Omental fat pad (tissue), 4 donors: ENCODE measurements around the gene INTS3. TPM values are rescaled to one million over a fixed set of nuclear protein-coding genes. Genes with fewer than 3 reads are reported as not detected.

Experiments
- ATAC-seq: fragments of 150-250 bp; one replicate; pipeline ENCODE4 v1.9.1; 2016; ENCODE audit warnings: mild to moderate bottlenecking, moderate library complexity; ENCODE audit not compliant: low FRiP score
- DNase-seq: peaks from one replicate; pipeline ENCODE4 v3.0.0-alpha.2; 2019; ENCODE audit warnings: low spot score
- total RNA-seq, 4 donors: library from RNA; depleted of rRNA; stranded (reverse); fragments of >200 nt; gene quantifications; one replicate each; pipeline ENCODE4 v1.1.0, GENCODE V29; 2016
- TF ChIP-seq, protein P1 (sequence below), 3 donors: fragments of 450-650 bp; IDR thresholded peaks; one replicate each; pipeline ENCODE4 v1.5.1; 2016 to 2017; ENCODE audit warnings: antibody characterized with exemption in 3 of 3, mild to moderate bottlenecking in 3 of 3, moderate library complexity in 2 of 3

INTS3 gene
- total RNA-seq, 4 donors from 2014 or later: 28.6 to 65.3 (median 34.8) TPM

DNA sequence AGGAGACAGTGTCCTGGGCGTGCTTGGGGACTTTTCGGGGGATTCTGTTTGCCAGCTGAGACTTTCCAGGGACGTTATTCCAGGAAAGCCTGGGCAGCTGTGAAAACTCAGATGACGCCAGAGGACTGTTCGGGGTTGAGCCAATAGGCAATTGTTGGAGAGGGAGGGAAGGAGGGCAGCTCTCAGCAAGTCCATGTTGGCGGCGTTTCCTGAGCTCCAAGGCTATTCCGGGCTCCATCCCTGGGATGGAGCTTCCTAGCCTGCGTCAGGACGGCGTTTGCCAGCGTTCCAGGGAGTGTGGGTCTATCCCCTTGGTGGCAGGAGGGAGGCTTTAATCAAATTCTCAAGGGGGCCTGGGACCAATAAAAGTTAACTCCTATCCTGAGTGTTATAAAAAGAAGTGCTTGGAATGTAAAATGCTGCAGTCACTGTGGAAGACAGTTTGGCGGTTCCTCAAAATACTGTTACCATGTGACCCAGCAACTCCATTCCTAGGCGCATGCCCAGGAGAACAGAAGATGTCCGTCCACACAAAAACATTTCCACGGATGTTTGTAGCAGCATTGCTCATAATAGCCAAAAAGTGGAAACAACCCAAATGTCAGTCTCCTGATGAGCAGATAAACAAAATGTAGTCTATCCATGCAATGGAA lies 62.6 kb downstream of the INTS3 start:
- DNase-seq (no peak), ATAC-seq (peak; percentile 65)
- TF ChIP-seq, protein P1, sequence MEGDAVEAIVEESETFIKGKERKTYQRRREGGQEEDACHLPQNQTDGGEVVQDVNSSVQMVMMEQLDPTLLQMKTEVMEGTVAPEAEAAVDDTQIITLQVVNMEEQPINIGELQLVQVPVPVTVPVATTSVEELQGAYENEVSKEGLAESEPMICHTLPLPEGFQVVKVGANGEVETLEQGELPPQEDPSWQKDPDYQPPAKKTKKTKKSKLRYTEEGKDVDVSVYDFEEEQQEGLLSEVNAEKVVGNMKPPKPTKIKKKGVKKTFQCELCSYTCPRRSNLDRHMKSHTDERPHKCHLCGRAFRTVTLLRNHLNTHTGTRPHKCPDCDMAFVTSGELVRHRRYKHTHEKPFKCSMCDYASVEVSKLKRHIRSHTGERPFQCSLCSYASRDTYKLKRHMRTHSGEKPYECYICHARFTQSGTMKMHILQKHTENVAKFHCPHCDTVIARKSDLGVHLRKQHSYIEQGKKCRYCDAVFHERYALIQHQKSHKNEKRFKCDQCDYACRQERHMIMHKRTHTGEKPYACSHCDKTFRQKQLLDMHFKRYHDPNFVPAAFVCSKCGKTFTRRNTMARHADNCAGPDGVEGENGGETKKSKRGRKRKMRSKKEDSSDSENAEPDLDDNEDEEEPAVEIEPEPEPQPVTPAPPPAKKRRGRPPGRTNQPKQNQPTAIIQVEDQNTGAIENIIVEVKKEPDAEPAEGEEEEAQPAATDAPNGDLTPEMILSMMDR (IDR thresholded peaks at IDR 0.05): no peak

- peak; percentile 69 for ATAC-seq
- DNase-seq: no peak
- TF ChIP-seq, protein P1 (IDR thresholded peaks at IDR 0.05): no peak
Measured at GRCh38 chr1:153790966-153791647, 63.3 kb downstream of the INTS3 start.

DNA sequence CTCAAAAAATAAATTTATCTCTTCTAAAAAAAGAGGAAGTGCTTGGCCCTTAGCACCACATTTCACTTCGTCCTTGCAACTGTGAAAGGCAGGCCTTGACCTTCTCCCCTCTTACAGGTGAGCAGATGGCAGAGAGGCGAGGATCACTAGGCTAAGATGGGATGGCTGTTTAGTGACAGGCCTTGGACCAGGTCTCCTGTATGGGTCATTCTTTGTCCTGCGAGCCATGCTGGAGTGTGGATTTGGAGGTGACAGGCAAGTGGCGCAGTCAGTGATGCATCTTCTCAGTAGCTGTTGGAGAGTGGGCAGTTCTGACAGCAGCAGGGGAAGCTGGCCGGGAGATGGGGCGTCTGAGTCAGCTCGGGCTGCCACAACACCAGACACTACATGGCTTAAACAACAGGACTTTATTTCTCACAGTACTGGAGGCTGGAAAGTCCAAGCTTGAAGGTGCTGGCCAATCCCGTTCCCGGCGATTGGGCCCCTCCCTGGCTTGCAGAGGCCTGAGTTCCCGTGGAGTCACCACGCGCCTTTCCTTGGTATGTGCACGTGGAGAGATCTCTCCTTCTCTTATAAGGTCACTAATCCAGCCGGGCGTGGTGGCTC lies 63.9 kb downstream of the INTS3 start:
- TF ChIP-seq, protein P1 (IDR thresholded peaks at IDR 0.05): no peak
- DNase-seq: no peak
- ATAC-seq: no peak

DNA sequence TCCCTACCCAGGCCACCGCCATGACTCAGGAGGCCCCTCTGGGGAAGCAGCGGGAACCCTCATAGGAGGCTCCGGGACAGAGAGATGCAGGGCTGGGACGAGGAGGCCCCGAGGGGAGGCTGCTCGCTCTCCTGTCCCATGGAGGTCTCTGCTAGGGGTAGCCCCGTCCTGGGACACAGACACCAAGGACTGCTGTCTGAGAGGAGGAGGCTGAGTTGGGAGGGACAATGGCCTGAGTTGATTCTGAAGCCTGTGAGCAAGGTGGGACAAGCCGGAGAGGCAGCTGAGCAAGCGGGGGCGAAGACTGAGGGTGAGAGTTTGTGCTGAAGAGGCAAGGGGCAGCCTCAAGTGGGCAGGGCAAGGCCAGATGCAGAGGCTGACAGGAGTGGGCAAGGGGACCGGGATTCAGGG lies 64.8 kb downstream of the INTS3 start:
- TF ChIP-seq, protein P1 (IDR thresholded peaks at IDR 0.05): no peak
- DNase-seq: no peak
- no peak for ATAC-seq

DNA sequence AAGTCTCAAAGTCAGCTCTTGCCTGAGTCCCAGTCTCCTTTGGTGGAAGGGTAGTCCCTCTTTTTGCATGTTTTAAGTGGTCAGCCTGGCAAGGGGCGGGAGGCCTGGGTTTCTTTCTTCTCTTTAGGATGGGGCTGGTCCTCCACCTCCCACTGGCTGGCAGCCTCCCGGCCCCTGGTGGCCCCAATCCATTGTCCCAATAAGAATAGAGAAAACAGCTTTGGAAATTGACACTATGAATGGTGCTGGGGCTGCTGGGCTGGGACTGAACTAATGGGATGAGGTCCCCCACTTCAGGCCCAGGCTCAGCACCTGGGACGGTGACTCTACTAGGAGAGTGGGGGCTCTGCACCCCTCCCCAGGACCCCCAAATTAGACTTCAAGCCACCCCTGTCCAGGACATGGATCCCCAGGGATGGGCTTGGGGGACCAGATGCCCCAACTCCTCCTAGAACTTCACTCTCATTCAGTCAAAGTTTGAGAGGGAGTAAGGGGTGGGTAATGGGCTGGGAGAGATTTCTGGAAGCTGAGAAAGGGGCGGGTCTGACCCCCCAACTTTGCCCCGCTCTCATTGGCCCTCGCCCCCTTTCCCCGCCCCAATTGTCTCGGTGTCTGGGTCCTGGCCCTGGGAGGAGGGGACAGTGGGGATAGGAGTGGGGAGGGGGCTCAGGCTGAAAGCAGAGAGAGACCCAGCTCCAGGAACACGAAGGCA lies 65.6 kb downstream of the INTS3 start:
- no peak for DNase-seq
- TF ChIP-seq, protein P1 (IDR thresholded peaks at IDR 0.05): no peak

GRCh38 chr1:153793973-153794615 lies 66.2 kb downstream of the INTS3 start:
- DNase-seq (no peak), ATAC-seq (no peak)
- TF ChIP-seq, protein P1 (IDR thresholded peaks at IDR 0.05): no peak

More for the DNA sequence above, 65.6 kb downstream of the INTS3 start:
- no peak for ATAC-seq
